ENCODE results near the gene PUSL1.

GRCh38 chr1:1292442-1292779 is 16.0 kb upstream of the PUSL1 start:
- TF ChIP-seq, protein P1, sequence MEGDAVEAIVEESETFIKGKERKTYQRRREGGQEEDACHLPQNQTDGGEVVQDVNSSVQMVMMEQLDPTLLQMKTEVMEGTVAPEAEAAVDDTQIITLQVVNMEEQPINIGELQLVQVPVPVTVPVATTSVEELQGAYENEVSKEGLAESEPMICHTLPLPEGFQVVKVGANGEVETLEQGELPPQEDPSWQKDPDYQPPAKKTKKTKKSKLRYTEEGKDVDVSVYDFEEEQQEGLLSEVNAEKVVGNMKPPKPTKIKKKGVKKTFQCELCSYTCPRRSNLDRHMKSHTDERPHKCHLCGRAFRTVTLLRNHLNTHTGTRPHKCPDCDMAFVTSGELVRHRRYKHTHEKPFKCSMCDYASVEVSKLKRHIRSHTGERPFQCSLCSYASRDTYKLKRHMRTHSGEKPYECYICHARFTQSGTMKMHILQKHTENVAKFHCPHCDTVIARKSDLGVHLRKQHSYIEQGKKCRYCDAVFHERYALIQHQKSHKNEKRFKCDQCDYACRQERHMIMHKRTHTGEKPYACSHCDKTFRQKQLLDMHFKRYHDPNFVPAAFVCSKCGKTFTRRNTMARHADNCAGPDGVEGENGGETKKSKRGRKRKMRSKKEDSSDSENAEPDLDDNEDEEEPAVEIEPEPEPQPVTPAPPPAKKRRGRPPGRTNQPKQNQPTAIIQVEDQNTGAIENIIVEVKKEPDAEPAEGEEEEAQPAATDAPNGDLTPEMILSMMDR (IDR thresholded peaks at IDR 0.05): no peak
- TF ChIP-seq POLR2A (IDR thresholded peaks at IDR 0.05; ENCODE audit: low read length) (no peak), CHD2 (IDR thresholded peaks at IDR 0.05; ENCODE audit: low read length, partially characterized antibody) (no peak), KDM1A (IDR thresholded peaks at IDR 0.05; ENCODE audit: low read depth) (no peak)
